Measurements from ENCODE around the gene COPS7A.
A peak's percentile ranks its signal among the peaks of the same experiment; 100 is the strongest.

The COPS7A gene

DNA sequence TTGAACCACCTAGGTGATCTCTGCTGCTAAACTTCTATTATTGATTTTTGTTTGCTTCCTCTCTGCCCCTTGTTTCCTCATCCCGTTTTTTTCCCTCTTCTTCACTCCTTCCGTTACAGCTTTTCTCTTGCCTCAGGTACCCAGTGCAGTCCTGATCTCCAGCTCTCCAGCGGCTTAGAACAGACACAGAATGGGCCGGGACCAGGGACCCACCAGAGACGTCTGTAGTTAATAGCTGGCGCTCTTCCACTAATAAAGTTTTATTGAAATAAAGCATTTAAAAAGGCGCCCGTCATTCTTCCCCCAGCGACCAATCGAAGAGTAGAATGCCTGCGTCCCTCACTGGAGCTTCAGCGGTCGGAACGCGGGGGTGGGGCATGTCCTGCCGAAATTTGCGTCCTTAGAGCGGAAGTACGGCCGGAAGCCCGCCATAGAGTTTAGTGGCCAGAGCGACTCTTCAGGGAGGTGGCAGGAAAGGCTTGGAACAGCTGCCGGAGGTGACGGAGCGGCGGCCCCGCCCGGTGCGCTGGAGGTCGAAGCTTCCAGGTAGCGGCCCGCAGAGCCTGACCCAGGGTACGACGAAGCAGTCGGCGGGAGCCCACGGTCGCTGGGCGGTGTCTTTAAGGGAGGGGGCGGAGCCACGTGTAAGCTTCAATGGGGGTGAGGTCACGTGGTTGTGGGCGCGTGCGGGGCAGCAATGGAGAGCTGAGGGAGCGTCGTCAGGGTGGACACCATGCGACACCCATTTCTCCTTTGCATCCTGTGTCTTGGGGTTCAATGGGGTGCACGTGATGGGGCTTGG, at the start of gene COPS7A:
Gene COPS7A (plus strand): TSS at position 440 of the 802 bp plus-strand sequence. CDS start 611 bp downstream, outside the sequence.
- peak; percentile 100 for DNase-seq

DNA sequence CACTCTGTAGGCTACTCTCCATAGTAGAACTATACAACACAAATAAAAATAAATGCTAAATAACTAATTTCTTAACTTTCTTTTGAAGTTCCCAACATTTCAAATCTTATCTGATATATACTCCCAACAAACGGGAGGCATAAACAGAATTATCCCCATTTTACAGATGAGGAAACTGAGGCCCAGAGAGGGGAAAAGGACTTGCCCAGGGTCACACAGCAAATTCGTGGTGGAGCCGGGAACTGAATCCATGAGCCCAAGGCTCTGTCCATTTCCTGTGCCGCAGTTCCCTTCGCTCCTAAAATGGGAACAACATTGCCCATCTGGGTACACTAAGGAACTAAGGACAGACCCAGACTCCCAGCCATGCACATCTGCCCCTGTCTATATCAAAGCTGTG, 46.9 kb upstream of the COPS7A start:
- DNase-seq, result no peak

- peak; percentile 84 for DNase-seq
Measured at GRCh38 chr12:6684609-6685008, 39.2 kb upstream of the COPS7A start.

- no peak for DNase-seq
Measured at GRCh38 chr12:6685814-6686213, 38.0 kb upstream of the COPS7A start.

DNA sequence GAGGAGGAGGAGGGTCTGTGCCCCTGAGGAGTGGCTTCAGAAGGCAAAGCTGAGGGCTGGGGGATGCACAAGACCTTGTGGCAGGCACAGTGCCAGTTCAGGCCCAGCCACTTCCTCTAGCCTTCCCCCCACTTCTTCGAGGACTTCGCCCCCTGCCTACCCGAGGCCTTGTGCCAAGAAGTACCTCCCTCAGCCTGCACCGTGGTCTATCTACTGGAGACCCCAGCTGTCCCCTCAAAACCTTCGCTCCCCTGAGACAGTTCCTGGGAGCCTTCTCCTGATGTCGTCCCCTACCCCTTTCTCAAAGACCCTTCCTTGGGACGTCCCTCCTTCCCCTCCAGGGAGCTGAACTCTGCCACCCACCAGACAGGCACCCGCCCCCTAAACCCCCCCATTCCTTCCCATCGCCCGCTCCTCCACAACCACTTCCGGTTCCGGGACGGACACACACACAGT, 35.3 kb upstream of the COPS7A start:
- no peak for DNase-seq

- peak; percentile 99 for DNase-seq
Measured at GRCh38 chr12:6688999-6689882, 34.6 kb upstream of the COPS7A start, which contains the start of gene ZNF384. ZNF384 (minus strand) TSS chr12:6689375; CDS start chr12:6679520, 9,855 bp downstream.

DNA sequence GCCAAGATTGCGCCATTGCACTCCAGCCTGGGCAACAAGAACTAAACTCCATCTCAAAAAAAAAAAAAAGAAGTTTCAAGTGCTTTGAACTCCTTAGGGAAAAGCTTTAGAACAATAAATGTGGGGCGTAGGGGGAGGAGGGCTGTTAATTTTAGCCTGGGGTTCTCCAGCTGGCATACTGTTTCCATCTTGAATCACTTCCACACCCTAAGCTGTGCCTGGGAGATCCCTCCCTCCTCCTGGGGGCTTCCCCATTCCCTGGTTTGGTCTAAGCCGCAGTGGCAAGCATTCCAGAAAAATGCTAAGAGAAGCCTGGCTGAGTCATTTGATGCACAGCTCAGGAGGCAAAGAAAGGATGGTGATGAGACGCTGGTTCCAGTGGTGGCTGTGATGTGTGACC, 32.4 kb upstream of the COPS7A start:
- DNase-seq, result no peak

GRCh38 chr12:6692888-6693287, 31.0 kb upstream of the COPS7A start:
- DNase-seq, result no peak

DNA sequence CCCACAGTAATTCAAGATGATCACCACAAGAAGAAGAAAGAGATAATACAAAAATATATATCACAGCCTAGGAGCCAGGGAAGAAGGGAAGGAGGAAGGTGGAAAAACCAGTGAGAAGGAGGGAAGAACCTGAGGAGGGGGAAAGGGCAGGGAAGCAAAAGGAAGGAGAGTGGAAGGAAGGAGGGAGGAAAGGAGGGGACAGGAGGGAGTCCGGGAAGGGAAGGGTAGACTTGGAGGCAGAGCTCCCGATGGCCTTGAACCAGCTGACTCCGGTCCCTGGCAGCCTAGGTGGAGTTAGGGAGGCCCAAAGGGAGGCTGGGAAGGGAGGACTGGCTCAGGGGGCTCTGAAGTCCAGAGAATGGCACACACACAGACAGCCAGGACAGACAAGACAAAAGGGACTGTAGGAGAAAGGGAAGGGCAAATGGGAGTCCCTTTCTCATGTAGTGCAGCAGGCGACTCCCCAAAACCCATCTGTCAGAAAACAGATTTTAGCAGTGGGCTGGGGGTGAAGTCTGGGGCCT, 30.0 kb upstream of the COPS7A start:
- no peak for DNase-seq

DNA sequence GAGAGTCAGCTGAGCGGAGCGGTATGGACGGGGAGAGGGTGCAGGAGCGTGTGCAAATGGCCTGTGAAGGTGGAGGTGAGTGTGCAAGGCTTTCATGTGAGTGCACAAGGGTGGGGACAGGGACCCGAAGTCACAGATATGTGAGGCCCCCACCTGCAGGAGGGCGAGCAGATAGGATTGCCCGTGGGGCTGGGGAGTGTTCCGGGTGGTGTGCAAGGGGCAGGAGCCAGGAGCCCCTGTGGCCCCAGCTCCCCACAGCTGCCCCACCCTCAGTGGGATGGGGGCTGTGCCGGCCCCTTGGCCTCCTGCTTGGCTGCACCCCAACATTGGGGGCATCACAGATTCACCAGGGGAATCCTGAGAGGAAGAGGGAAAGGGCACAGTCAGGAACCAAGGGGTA, 29.1 kb upstream of the COPS7A start:
- no peak for DNase-seq

DNA sequence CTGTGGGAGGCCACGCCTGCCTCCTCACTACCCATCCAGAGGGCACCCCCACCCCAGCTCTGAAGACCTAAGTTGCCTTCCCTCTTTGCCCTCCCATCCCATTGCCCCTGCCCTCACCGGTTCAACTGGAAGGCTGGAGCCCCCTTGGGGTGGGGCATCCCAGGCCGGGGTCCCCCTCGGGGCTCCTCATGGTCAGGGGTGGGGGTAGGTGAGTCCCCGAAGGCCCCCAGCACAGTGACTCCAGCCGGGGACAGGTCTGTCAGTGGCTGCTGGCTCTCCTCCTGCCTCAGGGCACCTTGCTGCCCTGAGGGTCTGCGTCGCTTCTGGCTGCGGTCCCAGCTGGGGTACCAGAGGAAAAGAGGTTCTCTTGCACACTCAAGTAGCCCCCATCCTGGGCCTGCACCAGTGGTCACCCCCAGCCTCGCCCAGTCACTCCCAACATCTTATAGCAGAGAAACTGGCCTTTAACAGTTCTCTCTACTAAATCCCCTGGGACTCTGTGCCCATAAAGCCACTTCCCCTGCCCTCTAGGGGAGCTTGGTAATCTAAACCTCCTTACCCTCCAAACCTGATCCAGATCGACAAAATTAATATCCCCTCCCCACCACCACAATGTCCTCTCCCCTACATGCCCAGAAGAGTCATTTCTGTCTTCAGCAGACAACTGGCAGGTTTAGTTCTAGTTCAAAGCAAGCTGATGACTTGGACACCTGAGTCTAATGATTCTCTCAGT, 28.4 kb upstream of the COPS7A start:
- DNase-seq, result no peak

- DNase-seq, result no peak
Measured at GRCh38 chr12:6696690-6697583, 26.9 kb upstream of the COPS7A start.

DNA sequence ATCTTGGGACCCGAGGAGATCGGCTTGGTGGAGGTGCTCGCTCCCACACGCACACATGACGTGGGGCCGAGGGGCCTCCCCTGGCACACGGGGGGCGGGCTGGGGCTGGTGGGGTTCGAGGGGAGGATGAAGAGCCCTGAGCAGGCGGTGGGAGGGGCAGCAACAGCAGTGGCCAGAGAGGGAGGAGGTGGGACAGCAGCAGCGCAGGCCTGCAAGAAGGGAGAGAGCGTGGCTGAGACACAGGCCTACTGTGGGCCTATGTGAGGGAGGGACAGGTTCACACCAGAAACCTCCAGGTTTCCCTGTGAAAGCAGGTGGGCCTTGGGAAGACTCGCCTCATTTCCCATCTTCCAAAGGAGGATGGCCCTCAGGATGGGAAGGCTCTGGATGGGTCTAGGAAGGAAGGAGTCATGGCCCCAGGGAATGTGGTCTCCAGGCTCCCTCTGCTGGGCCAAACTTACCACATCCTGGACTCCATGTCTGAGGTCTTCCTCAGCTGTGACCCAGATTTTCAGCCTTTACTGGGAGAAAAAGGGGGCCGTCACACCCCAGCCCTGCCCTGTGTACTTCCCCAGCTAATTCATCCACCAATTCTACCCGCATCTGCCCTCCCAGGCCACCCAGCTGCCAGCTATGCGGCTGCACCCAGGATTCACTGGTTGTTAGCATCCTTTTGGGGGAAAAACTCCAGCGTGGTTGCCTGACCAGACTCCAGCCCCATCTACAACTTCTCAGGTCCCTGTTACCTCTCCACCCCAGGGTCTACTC, 26.1 kb upstream of the COPS7A start:
- DNase-seq, result peak; percentile 59

- DNase-seq, result no peak
Measured at GRCh38 chr12:6698352-6699046, 25.3 kb upstream of the COPS7A start.

DNA sequence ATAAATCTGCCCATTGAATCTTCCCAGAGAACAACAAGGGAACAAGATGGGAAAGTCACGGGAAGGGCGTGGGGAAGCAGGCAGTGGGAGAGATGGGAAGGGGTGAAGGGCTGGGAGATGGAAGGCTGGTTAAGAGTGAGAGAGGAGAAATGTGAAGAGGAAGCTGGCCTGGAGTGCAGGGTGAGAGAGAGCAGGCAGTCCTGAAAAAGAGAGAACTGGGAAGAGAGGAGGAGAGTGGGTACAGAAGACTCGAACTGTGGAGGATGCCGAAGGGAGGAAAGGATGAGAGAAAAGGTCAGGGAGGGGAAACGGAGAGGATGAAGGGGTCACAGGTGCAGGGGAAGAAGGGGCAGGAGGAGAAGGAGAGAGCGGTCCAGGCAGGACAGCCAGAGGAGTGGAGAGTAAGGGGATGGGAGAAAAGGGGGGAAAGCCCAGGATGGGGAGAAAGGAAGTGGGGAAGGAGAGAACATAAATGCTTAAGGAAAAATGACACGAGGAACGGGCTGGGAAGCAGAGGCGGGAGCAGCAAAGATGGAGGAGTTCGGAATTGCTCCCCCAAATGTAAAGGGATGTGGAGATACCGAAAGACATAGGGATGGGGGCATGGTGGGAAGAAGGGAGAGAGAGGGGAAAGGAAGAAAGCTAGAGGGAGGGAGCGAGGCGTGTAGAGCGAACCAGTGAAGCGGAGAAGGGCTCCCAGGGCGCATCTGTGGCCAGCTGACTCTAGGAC, 24.4 kb upstream of the COPS7A start:
- DNase-seq, result no peak

- DNase-seq, result no peak
Measured at GRCh38 chr12:6699989-6700645, 23.7 kb upstream of the COPS7A start.

GRCh38 chr12:6700646-6701051, 23.2 kb upstream of the COPS7A start, which contains the start of gene PIANP:
PIANP (minus strand) TSS chr12:6700815; CDS start chr12:6698061, 2,754 bp downstream.
- DNase-seq, result no peak

DNA sequence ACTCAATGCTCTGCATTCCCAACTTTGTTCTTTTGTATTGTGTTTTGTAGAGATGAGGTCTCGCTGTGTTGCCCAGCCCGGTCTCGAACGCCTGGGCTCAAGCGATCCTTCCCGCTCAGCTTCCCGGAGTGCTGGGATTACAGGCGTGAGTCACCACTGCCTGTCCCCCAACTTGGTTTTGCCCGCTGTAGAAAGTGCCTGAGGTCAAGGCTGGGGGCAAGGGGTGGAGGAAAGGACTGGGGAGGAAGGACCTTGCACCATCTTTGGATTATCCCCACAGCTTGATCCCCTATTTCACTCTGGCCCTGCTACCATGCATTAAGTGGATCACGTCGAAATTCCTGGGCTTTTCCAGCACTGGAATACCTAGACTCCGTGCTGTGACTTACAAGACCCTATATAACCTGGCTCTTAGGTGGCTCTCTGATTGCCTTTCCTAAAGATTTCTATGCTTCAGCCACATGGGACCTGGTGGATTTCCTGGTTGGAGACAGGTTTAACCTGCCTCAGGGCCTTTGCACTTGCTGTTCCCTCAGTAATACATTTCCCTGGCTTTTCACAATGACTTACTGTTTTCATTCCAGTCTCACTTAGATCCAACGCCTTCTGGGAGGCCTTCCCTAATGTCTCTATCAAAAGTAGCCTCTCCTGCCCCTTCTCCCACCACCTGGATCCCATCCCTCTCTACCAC, 22.6 kb upstream of the COPS7A start:
- DNase-seq, result no peak
